Measurements from ENCODE around the gene CD244. TPM values are rescaled to one million over a fixed set of nuclear protein-coding genes. Genes with fewer than 3 reads are reported as not detected.
"Not testable (repeated sequence)": the region's sequence is repeated elsewhere in the genome, so short reads cannot be mapped to it uniquely, and the experiment has no call there.

Gene CD244
- total RNA-seq, 2 donors from 2014 or later: 0.37 to 0.87 TPM

- intact Hi-C loops (cut with DNase I, micrococcal nuclease): no loop called here
- DNase-seq (no peak), ATAC-seq (no peak)
Measured at GRCh38 chr1:160882582-160882981, 19.9 kb upstream of the CD244 start.

GRCh38 chr1:160881264-160881663 is 18.6 kb upstream of the CD244 start:
- intact Hi-C loops (cut with DNase I, micrococcal nuclease): not testable (repeated sequence)
- DNase-seq (peak in 1 of 2 donors; percentile 31), ATAC-seq (peak; percentile 84)

- intact Hi-C loops (cut with DNase I, micrococcal nuclease): no loop called here
- ATAC-seq (no peak), DNase-seq (no peak)
Measured at GRCh38 chr1:160880216-160880615, 17.5 kb upstream of the CD244 start.

GRCh38 chr1:160879056-160879455 is 16.4 kb upstream of the CD244 start:
- ATAC-seq (no peak), DNase-seq (no peak)
- intact Hi-C loops (cut with DNase I, micrococcal nuclease): no loop called here

- ATAC-seq: no peak
- DNase-seq: no peak
- intact Hi-C loops (cut with DNase I, micrococcal nuclease): no loop called here
Measured at GRCh38 chr1:160877221-160877620, 14.5 kb upstream of the CD244 start.

DNA sequence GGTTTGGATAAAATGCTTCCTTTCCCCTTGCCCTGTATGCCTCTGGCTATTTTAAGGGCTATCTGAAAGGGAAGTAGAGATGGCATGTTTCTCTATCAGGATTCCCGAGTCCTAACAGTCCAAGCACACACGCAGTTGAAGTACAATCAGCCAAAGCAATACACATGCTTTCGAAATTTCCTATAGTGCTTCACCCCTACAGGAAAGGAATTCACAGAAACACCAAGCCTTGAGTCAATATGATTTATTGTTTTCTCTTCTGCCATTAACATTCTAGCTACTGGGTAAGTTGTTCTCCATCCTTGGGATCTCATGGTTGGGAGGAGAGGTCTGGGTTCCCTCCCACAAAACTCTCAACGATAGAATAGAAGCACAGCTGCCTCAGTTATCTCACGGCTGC is 13.6 kb upstream of the CD244 start:
- intact Hi-C loops (cut with DNase I, micrococcal nuclease): no loop called here
- no peak for DNase-seq
- ATAC-seq: no peak

GRCh38 chr1:160875591-160875990 is 12.9 kb upstream of the CD244 start:
- DNase-seq; intact Hi-C loops (cut with DNase I, micrococcal nuclease); ATAC-seq: not testable (repeated sequence)

GRCh38 chr1:160874935-160875334 is 12.2 kb upstream of the CD244 start:
- ATAC-seq (no peak), DNase-seq (no peak)
- intact Hi-C loops (cut with DNase I, micrococcal nuclease): no loop called here

DNA sequence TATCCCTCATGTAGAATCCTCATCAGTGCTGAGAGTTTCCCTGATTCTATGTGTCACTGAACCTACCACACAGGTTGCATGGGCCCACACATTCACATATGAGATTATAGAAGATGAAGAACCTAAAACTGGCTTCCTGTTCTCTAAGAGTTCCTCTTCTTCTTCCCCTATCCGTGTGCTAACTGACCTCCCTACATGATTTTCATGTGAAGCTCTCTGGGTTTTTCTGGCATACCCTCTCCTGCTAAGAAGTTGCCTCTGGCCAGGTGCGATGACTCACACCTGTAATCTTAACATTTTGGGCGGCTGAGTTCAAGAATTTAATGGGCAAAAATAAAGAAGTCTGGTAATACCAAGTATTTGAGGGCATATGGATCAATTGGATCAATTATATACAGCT is 5.5 kb upstream of the CD244 start:
- no peak for ATAC-seq
- no peak for DNase-seq
- intact Hi-C loops (cut with DNase I, micrococcal nuclease): no loop called here

- intact Hi-C loops (cut with DNase I, micrococcal nuclease); DNase-seq: not testable (repeated sequence)
Measured at GRCh38 chr1:160867651-160868050, 5.0 kb upstream of the CD244 start.

GRCh38 chr1:160866695-160867260 is 4.1 kb upstream of the CD244 start:
- intact Hi-C loops (cut with DNase I, micrococcal nuclease): no loop called here
- ATAC-seq (no peak), DNase-seq (no peak)

More at GRCh38 chr1:160867651-160868050, 5.0 kb upstream of the CD244 start:
- not testable (repeated sequence) for ATAC-seq

GRCh38 chr1:160866001-160866694 is 3.5 kb upstream of the CD244 start:
- peak; percentile 84 for ATAC-seq
- no peak for DNase-seq
- intact Hi-C loops (cut with DNase I, micrococcal nuclease): no loop called here

GRCh38 chr1:160865337-160865736 is 2.6 kb upstream of the CD244 start:
- ATAC-seq (peak; percentile 13), DNase-seq (no peak)
- intact Hi-C loops (cut with DNase I, micrococcal nuclease): no loop called here

- ATAC-seq (no peak), DNase-seq (no peak)
- intact Hi-C loops (cut with DNase I, micrococcal nuclease): no loop called here
Measured at GRCh38 chr1:160864173-160864572, 1.5 kb upstream of the CD244 start.

GRCh38 chr1:160863774-160864131 is 1.1 kb upstream of the CD244 start:
- intact Hi-C loops (cut with DNase I, micrococcal nuclease): no loop called here
- ATAC-seq: no peak
- no peak for DNase-seq

DNA sequence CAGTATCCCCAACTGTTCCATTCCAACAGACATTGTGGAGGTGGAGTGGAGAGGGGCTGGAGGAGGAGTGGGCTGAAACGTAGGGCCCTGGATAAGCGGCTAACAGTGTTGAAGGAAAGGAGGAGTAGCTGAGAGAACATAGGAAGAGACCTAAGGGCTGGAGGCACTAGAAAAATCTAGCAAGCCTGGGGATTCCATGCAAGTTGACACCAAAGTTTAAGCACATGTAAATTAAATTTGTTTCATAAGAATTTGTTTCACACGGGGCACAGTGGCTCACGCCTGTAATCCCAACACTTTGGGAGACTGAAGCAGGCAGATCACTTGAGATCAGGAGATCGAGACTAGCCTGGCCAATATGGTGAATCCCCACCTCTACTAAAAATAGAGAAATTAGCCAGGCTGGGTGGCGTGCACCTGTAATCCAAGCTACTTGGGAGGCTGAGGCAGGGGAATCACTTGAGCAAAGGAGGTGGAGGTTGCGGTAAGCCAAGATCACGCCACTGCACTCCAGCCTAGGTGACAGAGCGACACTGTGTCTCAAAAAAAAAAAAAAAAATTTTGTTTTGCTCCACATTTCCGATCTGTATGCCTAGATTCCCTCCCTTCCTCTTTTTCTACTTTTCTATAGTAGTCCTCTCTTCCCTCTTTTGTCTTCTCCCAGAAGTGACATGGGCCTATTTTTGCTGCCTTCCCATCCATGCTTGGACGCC is 530 bp upstream of the CD244 start:
- ATAC-seq: no peak
- no peak for DNase-seq
- intact Hi-C loops (cut with DNase I, micrococcal nuclease): no loop called here

GRCh38 chr1:160860840-160861505 is 1.7 kb downstream of the CD244 start:
- intact Hi-C loops (cut with DNase I, micrococcal nuclease): no loop called here
- ATAC-seq: no peak
- no peak for DNase-seq

- intact Hi-C loops (cut with DNase I, micrococcal nuclease): no loop called here
- DNase-seq: no peak
- ATAC-seq: no peak
Measured at GRCh38 chr1:160859166-160859565, 3.5 kb downstream of the CD244 start.

DNA sequence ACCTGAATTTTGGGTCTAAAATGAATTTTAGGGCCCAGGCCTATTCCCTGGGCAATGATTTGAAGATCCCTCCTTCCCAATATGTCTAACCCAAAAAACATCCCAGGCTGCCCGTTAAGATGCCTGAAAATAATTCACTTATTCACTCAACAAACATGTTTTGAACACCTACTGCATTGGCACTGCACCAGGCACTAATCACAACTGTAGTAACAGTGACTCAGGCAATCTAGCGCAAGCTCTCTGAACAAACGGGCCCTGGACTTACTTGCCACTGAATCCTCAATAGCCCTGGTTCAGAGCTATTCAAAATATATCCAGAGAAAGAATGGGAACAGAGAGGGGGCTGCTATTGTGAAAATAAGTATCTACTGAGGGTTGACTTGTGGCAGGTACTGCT is 4.2 kb downstream of the CD244 start:
- peak in 1 of 2 donors; percentile 42 for DNase-seq
- intact Hi-C loops (cut with DNase I, micrococcal nuclease): no loop called here
- ATAC-seq: peak; percentile 57

GRCh38 chr1:160858097-160858496 is 4.6 kb downstream of the CD244 start:
- ATAC-seq: peak; percentile 98
- intact Hi-C loops (cut with DNase I, micrococcal nuclease): no loop called here
- DNase-seq: peak; percentile 93
